HG03139 (cell line): ENCODE data around the gene DLK1.

Experiments
- ATAC-seq: cut with Tn5 transposase; IDR thresholded peaks from one replicate; pipeline ENCODE4 v1.9.1; 2021; ENCODE audit not compliant: unreplicated experiment

The DLK1 gene

DNA sequence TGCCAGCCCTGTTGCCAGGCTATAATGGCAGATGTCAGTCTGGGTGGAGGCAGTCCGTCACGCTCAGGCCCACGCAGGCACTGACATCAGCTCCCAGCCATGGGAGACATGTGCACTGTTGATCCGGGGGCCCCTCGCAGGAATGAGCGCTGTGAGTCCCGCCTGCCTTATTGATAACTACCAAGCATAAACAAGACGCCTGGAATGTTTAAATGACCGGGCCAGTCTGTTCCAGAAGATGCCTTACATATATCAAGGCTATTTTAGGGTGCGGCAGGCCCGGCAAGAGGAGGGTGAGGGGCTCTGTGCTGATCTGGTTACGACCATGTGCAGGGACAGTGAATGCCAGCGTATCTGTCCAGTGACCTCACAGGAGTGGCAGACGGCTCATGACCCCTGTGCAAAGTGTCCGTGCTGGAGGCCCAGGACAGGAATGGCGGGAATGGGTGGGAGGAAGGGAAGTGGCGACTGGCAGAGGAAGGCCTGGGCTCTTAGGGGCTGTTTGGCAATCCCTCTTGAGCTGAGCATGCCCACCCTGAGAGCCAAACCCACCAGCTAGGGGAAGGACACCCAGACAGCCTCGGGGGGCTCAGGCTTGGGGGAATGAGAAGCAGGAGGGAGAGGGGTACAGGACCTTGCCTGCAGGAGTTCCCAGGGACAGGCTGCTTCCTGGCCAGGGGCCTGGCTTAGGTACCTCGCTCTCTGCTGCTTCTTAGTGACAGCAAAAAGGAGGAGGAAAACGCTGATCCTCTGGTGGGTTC is 49.3 kb downstream of the DLK1 start:
- ATAC-seq: no peak

DNA sequence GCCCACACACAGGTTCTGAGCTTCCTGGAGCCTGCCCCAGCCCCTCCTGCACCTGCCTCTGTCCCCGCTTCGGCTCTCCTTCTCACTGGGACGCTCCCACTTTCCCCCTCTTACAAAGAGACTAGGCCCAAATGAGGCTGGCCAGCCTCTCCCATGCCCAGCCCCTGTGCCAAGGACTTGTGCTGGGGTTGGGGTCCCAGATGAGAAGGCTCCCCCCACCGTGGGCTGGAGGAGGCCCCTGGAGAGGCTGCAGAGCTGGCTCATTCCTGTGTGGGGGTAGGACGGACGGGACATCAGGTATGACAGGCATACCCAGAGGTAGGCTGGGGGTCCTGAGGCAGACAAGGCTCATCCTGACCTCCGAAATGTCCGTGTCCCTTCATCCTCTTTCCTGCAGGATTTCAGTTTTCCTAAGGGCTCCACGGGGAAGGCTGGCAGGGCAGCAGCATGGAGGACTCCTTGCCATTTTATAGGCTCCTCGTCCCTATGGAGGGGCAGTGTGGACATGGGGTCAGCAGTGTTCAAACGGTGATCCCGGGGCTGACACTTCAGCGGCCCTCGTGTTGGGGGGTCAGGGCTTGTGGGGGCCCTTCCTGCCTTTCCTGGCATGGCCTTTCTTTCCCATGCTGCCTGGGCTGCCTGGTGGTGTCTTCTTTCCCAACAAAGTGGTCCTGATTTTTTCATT is 50.1 kb downstream of the DLK1 start:
- ATAC-seq: no peak

DNA sequence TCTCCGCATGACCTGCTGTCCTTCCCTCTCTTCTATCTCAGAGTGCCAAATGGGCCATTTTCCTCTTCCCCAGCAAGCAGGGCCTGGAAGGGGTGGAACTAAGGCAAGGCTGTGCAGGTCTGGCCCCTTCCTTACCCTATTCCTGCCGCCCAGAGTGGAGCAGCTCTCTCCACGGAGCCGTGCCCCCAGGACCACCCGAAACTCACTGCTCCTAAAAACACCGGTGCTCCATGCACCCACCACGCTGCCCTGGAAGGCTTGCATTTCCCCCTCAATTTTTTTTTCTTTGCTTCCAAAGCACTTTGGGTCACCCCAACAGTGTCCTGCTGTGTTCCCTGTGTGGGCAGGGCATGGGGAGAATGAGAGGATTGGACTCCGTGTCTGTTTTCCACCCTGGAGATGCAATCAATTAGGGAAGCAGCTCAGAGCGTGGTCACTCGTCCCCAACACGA is 50.7 kb downstream of the DLK1 start:
- ATAC-seq: no peak

DNA sequence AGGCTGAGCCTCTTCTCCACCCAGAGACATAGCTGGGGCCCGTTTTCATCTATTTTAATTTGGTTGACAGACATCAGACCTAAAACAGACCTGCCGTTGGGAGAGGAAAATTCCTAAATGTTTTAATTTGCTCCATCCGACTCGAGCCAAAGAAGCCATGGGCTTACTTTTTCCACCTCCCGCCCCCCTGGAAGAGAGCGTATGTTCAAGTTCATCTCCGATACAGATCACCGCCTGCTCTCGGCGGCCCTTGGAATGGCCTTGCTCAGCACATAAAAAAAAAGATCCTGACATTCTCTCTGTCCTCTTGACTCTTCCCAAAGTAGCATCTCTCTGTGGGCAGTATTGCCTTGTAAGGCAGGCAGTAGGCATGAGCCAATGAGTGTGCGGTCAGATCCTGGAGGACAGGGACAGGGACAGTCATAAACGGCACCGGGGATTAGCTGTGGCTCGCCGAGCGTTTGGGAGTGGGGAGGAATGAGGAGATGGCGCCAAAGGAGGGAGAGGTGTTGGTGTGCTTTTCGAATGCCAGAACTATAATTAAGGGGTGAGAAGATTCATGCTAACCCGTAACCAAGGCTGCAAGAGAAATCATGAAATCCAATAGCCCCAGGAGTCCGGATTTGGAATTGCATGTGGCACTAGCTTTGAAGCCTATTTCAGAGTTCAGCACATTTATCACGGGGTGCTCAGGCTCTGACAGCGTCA is 51.3 kb downstream of the DLK1 start:
- no peak for ATAC-seq

DNA sequence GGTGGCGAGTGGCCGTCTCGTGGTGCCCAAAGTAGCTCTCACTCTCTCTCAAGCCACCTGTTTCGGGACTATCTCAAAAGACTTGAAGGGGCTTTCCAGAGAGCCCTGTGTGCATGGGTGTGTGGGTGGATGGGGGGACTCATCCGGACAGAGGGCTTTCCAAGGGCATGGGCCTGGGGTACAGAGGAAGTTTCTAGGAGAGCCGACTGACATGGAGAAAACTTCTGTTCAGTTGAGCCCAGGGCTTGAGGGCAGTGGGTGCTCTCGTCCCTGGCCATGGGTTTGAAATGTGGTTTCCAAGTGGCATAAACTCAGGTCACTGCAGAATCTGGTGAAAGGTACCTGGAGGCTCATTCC is 51.8 kb downstream of the DLK1 start:
- no peak for ATAC-seq

DNA sequence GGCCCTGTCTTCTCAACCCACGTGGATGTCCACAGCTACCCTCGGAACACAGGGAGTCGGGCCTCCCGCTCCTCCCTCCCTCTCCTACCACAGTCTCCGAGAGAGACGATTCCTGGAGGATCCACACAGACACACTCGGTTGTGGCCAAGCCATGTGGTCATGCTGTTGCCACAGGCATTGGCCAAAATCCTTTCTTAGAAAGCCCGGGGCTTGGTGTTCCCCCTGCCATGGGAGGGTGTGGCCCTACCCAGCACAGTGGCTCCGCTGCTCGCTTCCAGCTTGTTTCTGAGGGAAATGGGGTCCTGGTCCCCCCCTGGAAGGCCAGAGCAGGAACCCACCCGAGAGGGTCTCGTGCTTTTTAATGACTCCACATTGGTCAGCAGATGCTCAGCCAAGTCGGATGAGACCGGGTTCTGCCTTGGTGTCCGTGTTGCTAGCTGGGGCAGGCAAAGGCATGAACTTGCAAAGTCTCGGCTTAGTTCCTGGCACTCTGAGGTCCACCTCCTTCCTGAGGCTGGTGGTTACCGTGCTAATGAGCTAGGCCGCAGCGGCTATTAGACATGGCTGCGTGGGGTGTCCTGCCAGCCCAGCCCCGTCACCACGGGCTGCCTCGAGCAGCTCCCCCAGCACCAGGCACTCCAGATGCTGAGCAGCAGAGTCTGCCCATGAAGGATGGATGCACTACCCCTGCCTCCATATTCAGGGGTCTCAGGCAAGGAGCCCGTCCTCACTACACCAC is 52.4 kb downstream of the DLK1 start:
- no peak for ATAC-seq

DNA sequence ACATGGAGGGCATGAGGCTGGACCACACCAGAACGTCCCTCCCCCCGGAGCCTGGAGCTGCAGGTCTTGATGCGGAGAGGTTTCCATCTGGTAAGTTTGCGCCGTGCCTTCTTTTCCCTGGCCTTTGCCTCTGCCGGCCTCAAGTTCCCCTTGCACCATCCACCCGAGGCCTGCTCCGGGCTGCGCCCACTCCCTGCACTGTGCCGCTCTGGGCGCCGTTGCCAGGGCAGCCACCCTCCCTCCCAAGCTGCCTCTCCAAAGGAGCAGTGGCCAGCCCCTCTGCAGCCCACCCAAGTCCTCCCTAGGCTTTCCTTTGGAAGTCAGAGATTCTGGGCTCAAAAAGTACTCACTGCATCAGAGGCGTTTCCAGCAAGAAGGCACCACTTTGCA is 53.0 kb downstream of the DLK1 start:
- no peak for ATAC-seq

DNA sequence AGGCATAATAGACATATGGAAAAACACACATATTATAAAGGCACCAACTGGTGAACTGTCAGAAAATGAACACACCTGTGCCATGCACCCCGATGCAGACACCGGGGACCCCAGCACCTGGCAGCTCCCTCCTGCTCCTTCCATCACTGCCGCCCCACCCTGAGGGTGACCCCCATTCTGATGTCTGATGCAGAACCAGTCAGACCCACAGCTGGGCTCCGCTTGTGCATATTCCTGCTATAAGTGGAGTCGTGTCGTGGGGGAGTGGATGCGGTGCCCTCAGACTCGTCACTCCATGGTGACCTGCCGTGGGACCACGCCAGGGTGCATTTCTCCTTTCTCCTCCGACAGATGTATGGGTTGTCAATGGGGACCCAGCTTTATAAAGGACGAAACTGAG is 53.6 kb downstream of the DLK1 start:
- ATAC-seq: no peak

DNA sequence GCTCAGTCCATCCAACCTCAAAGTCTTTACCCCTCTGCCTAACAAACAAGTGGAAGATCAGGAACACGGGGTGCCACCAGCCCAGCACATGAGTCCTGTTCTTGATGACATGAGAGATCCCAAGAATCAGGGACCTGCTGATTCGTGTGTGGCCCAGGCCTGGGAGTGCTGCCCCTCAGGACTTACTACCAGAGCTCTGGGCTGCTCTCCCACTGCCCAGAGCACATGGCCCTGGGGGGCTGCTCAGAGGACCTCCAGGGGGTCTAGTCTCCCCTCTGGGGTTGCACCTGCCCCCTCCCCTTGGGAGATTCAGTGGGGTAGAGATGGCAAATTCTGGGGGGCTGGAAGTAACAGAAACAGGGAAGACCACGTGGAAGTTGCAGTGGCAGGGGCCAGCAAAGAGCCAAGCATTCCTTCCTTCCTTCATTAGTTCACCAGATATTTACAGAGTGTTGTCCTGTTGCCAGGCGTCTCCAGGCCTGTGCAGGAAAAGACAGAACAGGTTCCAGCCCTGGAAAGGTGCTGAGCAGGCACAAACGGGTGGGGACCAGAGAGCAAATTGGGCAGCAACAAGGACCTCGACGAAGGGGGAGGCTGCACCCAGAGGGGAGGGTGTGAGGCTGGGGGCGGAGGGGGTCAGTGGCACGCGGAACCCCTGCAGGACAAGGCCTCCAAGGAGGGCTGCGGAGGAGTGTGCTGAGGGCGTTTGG is 54.1 kb downstream of the DLK1 start:
- ATAC-seq: no peak

DNA sequence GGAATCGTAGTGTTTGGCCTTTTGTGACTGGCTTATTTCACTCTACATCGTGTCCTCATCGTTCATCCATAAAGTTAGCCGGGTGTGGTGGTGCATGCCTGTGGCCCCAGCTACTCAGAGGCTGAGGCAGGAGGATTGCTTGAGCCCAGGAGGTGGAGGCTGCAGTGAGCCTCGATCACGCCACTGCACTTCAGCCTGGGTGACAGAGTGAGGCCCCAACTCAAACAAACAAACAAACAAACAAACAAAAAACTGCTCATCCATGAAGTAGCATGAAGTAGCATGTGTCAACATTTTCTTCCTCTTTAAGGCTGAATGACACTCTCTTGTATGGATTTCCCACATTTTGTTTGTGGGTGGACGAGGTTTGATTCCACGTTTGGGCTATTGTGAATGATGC is 55.3 kb downstream of the DLK1 start:
- no peak for ATAC-seq

DNA sequence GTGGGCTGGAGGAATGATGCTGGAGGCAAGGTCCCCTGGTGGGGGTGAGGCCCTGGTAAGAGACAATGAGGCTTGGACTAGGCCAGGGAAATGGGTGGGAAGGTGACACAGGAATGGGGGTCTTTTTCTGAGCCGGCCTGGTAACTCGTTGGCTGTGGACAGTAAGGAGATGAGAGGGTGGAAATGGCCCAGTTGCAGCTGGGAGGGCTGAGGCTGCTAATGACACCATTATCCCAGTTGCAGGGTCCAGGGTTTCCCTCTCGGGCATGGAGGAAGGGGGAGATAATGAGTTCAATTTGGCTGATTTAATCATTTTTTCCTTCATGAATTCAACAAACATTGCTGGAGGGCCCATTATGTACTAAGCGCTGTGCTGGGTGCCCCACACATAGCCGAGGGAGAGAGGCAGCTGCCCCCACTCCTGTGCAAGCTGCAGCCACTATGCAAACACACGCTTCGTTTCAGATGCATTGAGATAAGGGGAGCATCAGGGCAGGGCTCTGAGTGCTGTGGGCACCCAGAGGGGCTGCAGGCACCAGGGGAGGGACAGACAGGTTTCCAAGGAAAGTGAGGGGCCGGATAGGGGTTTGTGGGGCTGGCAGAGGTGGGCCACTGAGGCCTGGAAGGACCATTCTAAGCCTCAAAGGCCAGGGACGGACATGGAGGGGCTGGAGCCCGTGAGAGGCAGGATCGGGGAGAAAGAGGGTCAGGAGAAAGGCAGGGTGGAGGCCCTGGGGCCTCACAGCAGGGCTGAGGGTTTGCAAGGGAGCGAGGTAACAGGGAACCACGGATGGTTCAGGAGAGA is 56.0 kb downstream of the DLK1 start:
- ATAC-seq: no peak

DNA sequence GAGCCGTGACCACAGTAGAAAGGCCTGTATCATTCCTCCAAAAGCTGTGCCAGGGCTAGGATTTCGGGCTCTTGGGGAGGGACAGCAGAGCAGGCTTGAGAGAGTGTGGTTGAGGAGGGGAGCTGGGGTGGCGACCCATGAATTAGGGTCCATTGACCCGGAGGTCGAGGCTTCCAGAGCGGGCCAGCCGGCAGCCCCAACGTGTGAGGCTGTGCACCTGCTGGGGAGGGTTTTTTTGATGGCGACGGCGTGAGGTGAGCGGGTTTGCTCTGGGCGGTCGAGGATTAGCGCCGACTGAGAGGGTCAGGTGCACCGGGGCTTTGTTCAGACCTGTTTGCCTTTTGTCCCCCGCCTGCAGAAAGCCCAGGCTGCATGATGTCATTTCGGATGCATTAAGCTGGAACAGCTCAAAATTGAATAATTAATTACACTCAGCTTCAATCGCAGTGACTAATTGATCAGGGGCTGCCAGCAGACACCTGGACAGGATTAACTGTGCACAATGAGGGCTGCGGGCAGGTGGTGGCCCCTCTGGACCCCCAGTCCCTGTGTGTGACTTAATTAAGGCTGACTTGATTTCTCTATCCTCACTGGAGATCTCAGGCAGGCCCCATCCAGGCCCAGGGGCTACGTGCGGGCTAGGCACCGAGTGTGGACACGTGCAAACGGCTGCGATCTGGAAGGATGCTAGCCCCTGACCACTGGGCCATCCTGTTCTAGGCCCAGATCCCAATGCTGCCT is 57.1 kb downstream of the DLK1 start:
- ATAC-seq: no peak

DNA sequence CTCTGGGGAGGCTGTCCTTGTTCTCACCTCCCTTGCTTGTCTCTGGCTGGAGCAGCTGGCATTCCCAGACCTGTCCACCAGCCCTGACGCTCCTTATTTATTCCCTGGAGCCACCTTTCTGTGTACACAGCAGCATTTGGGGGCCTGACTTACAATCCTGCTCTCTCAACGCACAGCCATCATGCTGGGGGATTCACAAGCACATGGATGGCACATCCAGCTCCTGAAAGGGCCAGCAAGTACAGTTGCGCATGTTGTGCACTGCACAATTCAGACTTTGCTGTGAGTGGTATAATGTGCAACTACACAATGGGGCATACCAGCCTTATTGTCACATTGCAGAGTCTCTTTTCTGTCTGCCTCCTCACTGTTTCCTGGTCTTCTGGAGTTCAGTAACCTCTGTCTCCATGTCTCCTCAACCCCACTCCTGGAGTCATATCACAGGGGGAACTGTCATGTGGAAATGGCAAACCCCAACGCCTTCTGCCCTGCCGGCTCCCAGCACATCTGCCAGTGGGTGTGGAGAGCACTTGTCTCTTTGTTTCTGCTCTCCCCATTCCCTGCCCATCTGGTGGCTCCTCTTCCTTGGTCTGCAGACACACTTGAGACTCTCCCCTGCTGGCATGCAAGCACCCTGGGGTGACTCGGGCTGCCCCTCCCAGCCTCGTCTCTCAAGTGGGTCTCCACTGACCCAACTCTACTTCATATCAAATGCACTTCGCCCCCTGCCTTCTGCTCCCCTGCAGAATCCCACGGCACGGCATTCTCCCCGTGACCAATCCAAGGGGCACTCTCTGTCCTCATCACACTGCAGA is 58.0 kb downstream of the DLK1 start:
- no peak for ATAC-seq

DNA sequence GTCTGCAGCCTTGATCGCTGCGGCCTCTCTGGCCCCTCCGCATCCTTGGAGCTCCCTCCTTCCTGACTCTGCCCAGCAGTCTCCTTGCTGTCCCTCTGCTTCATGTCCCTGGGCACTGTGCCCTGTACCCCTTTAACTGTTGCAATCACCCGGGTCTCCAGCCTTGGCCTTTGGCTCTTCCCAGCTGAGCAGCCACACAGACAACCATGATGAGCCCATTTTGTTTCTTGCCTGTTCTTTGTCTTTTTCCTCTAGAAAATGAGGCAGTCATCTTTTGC is 58.6 kb downstream of the DLK1 start:
- ATAC-seq: no peak

DNA sequence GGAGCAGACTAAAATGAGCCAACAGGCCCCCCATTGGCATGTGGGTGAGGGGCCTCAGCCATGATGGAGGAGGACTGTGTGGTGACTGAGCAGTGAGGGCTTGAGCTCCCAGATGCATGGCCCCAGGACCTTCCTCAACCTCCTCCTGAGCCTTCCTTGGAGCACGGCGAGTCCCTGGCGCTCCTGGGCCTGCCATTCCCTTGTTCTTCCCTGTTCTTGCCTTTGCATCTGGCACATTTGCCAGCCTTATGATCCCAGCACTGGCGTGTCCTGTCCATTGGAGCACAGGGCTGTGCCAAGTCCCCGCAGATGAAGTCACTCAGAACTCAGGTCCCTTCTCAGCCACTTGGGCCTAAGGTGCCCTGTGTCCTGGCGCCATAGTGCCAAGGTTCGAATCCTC is 58.9 kb downstream of the DLK1 start:
- no peak for ATAC-seq

DNA sequence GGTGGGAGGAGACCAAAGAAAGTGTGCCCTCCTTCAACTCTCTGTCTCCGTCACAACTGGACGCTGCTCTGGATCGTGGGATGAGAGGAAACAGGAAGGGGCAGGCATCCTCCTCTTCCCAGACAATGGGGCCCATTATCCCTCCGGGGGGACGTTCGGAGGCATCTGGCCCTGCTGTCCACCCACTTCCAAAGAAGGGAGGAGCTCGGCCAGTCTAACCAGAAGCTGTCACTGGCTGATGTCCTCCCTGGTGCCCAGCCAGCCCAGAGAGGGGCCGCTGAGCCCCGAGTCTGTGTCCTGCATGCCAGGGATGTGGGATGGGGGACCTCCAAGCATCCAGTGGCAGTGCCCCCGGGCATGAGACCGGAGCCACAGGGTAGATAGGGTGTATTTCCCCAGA is 59.4 kb downstream of the DLK1 start:
- no peak for ATAC-seq

DNA sequence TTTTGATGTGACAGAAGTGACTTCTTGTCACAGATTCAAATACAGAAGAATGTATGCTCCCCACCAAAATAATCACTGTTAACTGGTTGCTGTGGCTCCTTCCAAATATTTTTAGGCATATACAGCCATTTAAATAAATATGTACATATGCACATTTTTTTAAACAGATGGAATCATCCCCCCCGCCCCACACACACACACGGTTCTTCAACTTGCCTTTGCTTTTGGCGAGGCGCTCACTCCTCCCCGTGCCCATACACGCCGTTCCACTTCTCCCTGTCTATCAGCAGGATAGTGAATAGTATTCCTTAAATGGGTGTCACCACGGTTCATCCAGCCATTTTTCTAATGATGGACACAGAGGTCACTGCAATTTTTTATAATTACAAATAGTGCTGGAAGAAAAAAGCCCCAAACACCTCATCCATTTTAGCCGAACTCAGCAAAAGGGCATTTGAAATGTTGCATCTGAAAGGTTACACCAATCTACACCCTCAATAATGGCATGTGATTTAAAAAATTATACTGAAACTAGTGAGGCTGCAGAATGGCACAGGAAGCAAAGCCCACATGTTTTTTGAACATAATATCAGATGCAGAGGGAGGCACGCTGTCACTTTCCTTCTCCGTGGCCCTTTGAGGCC is 60.0 kb downstream of the DLK1 start:
- no peak for ATAC-seq

DNA sequence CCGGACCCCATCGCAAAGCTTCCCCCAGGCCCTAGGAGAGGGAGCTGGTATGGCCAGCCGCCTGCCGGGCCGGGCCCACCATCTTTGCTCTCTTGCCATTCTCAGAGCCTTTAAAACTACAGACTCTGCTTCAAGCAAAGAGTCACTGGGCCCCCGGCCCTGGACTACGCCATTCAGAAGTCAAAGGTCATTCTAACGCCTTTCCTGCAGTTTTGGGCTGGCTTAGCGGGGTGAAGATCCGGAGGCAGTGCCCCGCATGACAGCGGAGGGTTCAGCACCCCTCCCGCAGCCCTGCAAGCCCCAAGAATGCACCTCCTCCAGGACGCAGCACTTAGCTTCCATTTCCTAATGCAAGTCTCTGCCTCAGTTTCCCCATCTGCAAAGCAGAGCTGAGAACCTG is 61.0 kb downstream of the DLK1 start:
- no peak for ATAC-seq
